HL-60/S4 treated with retinoic acid at 250 ng/mL for 4 days and 3 days (cell line): ENCODE data around the gene MTM1.

Experiments used
- in situ Hi-C: fragments of 300-500 bp; cut with MboI; formaldehyde crosslinking; loops from 2 replicates; pipeline ENCODE4 v1.7.0; 2022; ENCODE audit warnings: low sequenced_read_pairs

MTM1 gene

GRCh38 chrX:150702966-150703694, 134.7 kb downstream of the MTM1 start:
- in situ Hi-C loops, result loop anchor here (25.0 kb wide), 1 partner anchor 741 kb away; no protein-coding TSS in a partner anchor

- in situ Hi-C loops, result loop anchor here (25.0 kb wide), 1 partner anchor 741 kb away; no protein-coding TSS in a partner anchor
Observed at GRCh38 chrX:150703695-150703974, 135.2 kb downstream of the MTM1 start.

- in situ Hi-C loops, result loop anchor here (25.0 kb wide), 1 partner anchor 742 kb away; no protein-coding TSS in a partner anchor
Observed at GRCh38 chrX:150704030-150704613, 135.7 kb downstream of the MTM1 start.

GRCh38 chrX:150712619-150713018, 144.2 kb downstream of the MTM1 start:
- in situ Hi-C loops, result loop anchor here (25.0 kb wide), 1 partner anchor 750 kb away; no protein-coding TSS in a partner anchor

GRCh38 chrX:150715184-150715583, 146.8 kb downstream of the MTM1 start:
- in situ Hi-C loops, result loop anchor here (25.0 kb wide), 1 partner anchor 753 kb away; no protein-coding TSS in a partner anchor

DNA sequence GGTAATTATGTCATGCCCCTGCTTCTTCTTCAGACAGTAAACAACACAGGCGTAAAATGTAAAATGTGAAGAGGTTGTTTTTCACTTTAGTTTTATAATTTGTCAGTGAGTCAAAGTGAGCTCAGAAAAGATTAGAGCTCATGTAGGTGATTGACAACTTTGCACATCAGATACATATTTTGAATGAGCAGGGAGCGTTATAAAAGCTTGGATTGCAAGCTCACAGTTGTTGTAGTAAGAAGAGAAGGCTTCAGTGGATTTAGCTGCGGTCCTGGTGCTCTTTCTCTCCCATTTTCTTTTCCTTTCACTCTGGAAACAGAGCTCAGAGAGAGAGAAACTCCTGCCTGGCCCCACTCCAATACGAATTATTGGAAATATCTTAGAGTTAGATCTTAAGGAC, 151.2 kb downstream of the MTM1 start:
- in situ Hi-C loops, result loop anchor here (25.0 kb wide), 1 partner anchor 757 kb away; no protein-coding TSS in a partner anchor
